NCI-H524 (cell line): ENCODE results near the gene SPTBN2.

Experiments
- DNase-seq, 2 experiments: peaks; one replicate each; lab custom pipeline; 2025; lab: John Stamatoyannopoulos, UW

Gene SPTBN2

DNA sequence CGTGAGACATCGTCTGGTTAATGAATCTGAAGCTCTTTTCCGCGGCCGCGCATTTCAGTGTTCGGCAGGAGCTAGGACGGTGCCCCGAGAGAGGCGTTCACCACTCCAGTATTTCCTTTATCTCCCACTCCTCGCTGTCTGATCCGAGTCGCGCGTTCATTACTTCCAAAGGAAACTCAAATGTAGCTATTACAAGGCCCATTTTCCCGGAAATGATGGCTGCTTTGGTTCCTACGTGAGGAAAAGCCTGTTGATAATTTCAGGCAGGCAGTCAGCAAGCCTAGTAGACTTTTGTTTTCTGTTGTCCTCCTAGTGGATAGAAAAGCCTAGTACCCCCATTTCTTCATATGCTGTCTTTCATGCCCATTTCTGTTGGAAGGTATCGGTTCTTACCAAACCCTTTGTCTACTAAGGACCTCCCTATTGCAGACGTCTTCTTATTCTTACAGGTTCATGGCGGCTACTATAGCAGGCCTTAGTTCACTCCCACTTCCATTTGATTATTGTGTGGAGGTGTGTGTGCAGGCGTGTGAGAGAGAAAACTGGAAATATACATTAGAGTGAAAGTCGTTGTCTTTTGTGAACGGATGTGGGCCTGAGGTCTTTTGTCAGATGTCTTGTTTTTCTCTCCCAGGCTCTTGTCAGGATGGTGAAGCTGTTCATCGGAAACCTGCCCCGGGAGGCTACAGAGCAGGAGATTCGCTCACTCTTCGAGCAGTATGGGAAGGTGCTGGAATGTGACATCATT lies 89.8 kb downstream of the SPTBN2 start:
- DNase-seq = no peak

GRCh38 chr11:66638177-66639065 lies 90.6 kb downstream of the SPTBN2 start, which contains the start of gene RBM4:
Gene RBM4, plus strand, starts transcription at chr11:66638703. Its CDS starts 1,009 bp downstream, at chr11:66639712.
- peak; percentile 98 to 100 for DNase-seq

- DNase-seq = peak; percentile 26 to 40
These were observed 91.3 kb downstream of the SPTBN2 start for GRCh38 chr11:66637557-66638176.

DNA sequence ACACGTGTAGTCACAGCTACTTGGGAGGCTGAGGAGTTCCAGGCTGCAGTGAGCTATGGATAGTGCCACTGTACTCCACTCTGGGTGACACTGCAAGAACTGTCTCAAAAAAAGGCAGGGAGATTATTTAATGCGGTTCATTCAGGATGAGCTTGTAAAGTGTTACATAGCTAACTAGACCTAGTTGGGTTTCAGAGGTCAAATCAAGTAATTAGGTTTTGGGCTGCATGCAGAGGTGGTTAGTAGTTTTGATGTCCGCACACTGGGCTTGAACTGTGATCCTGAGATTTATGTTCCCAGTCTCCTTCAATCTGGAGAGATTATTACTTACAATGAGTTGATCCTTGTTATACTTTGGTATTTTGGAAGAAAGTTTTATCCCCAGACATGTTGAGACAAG lies 92.6 kb downstream of the SPTBN2 start:
- no peak for DNase-seq
